Neural progenitor cell (in vitro differentiated cells): Measurements from ENCODE around the gene EPB41L3.

Experiments used
- CTCF ChIP-seq: fragments of 200-600 bp; sonication (generic); IDR thresholded peaks from 2 replicates; pipeline ENCODE4 v1.5.1; 2017; ENCODE audit warnings: antibody characterized with exemption, mild to moderate bottlenecking
- EZH2 ChIP-seq: fragments of 200-600 bp; sonication (generic); IDR thresholded peaks from 2 replicates; pipeline ENCODE4 v1.6.1; 2017; ENCODE audit warnings: antibody characterized with exemption, mild to moderate bottlenecking, moderate library complexity
- EZH2phosphoT487 ChIP-seq: fragments of 200-600 bp; sonication (generic); IDR thresholded peaks from 2 replicates; pipeline ENCODE4 v1.6.1; 2017; ENCODE audit warnings: antibody characterized with exemption

GRCh38 chr18:5510135-5510846 lies 33.5 kb downstream of the EPB41L3 start:
- TF ChIP-seq CTCF, result no peak
- TF ChIP-seq EZH2, result no peak
- no peak for TF ChIP-seq EZH2phosphoT487
